Breast epithelium (tissue), 3 donors: ENCODE measurements around the gene FUT9.

Experiments
- CTCF ChIP-seq, 3 donors: fragments of 450-650 bp; IDR thresholded peaks; one replicate each; pipeline ENCODE4 v1.5.1; 2016 to 2017; ENCODE audit warnings: antibody characterized with exemption in 3 of 3, mild to moderate bottlenecking in 3 of 3, moderate library complexity in 3 of 3
- POLR2AphosphoS5 ChIP-seq, 3 donors: sonication (generic); formaldehyde crosslinking; IDR thresholded peaks; one replicate each; pipeline ENCODE4 v1.6.1; 2017; ENCODE audit warnings: antibody characterized with exemption in 3 of 3

GRCh38 chr6:96002912-96003311, 12.9 kb upstream of the FUT9 start:
- TF ChIP-seq CTCF (IDR thresholded peaks at IDR 0.05), result no peak
- TF ChIP-seq POLR2AphosphoS5 (IDR thresholded peaks at IDR 0.05), result no peak
